Fibroblast of villous mesenchyme (primary cell): Measurements from ENCODE around the gene IL16. TPM values are rescaled to one million over a fixed set of nuclear protein-coding genes. Genes with fewer than 3 reads are reported as not detected.
A peak's percentile ranks its signal among the peaks of the same experiment; 100 is the strongest.

Experiments used
- DNase-seq: peaks from one replicate; pipeline ENCODE4 v3.0.0-alpha.2; 2010; ENCODE audit warnings: low read depth
- H3K4me3 ChIP-seq: 2 replicates; pipeline ENCODE4 v1.5.1; 2011; ENCODE audit warnings: low read depth, mild to moderate bottlenecking, low read length
- CTCF ChIP-seq: IDR thresholded peaks from 2 replicates; pipeline ENCODE4 v1.5.1; 2012; ENCODE audit warnings: low read depth, mild to moderate bottlenecking, low read length; ENCODE audit not compliant: insufficient read depth
- total RNA-seq: library from RNA; depleted of rRNA; stranded (reverse); fragments of >200 nt; gene quantifications from 2 replicates; pipeline ENCODE4 v1.2.3, GENCODE V29; 2012

IL16 gene
- total RNA-seq, 1 donor = not detected

DNA sequence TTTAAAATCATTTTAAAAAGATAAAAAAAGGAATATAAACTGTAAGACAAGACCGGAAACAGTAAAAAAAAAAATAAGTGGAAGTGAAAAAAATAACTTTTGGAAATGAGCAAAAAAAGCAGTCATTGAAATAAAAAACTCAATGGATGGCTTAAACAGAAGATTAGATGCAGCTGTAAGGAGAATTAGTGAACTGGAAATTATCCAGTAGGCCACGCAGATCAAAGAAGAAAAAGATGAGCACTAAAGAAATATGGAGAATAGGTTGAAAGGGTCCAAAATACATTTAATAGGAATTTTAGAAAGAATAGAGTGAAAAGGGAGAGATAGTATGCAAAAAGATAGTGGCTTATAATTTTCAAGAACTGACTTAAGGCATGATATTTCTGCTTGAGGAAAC lies 80.3 kb downstream of the IL16 start:
- DNase-seq = no peak
- TF ChIP-seq CTCF = no peak
- H3K4me3 ChIP-seq = no peak overlapping the region

GRCh38 chr15:81277851-81278250 lies 81.2 kb downstream of the IL16 start:
- no peak for DNase-seq
- no peak for TF ChIP-seq CTCF
- H3K4me3 ChIP-seq = no peak overlapping the region

- no peak for TF ChIP-seq CTCF
- no peak overlapping the region for H3K4me3 ChIP-seq
- DNase-seq = no peak
These were observed 81.8 kb downstream of the IL16 start for GRCh38 chr15:81278306-81279029.

DNA sequence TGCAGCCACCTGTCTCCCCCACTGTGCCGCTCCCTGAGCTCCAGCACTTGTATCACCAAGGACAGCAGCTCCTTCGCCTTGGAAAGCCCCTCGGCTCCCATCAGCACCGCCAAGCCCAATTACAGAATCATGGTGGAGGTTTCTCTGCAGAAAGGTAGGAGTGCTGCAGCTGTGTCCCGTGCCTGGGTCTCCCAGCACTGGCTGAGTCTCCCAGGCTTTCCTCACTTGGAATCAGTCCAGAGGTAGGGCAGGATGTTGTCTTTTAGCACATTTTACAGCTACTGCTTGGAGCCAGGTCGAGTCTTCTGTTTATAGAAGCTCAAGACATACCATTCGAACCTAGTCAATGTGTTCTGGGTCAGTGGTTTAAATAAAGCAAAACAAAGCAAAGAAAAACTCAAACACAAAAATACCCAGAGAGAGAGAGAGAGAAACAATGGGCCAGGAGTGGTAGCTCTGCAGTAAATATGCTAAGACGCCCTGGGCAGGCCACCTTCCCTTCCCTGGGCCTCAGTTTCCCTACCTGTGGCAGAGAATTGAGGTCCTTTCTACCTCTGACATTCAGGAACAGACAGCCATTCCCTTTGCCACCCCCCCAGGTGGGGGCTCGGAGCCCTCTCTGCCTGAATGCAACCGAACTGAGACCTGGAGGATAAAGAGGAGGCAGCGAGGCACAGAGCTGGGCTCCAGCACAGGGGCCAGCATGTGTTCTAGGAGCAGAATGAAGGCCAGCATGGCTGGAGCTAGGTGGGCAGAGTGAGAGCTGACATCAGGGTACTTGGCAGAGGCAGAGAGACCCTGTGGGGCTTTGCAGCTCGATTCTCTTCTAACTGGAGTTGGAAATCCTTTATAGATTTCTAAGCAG lies 83.2 kb downstream of the IL16 start:
- TF ChIP-seq CTCF = no peak
- H3K4me3 ChIP-seq = no peak overlapping the region
- peak; percentile 86 for DNase-seq

- no peak overlapping the region for H3K4me3 ChIP-seq
- DNase-seq = peak; percentile 25
- TF ChIP-seq CTCF = no peak
These were observed 84.2 kb downstream of the IL16 start for GRCh38 chr15:81280696-81281455.

DNA sequence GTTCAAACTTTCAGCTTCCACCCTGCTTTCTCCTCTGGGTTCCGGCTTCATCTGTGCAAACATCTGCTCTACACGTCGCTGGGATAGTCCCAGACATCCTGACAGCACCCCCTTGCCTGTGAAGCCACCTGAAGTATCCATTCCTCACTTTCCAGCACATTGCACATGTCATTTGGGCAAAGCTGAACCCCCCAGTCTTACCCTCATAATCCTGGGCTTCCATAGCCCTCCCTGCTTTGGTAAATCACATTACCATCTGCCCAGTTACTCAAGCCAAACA lies 84.7 kb downstream of the IL16 start:
- no peak for DNase-seq

More for the DNA sequence above, 84.7 kb downstream of the IL16 start:
- no peak for TF ChIP-seq CTCF
- no peak overlapping the region for H3K4me3 ChIP-seq
